Activated naive CD8-positive, alpha-beta T cell treated with anti-CD3 and anti-CD28 coated beads, Interleukin-2, amount 50 U/mL, for 24 hours (primary cell): ENCODE data around the gene LMNTD2.
A peak's percentile ranks its signal among the peaks of the same experiment; 100 is the strongest.

Source experiments
- ATAC-seq: fragments of 150-1000 bp; cut with Tn5 transposase; one replicate; pipeline ENCODE4 v1.10.0; 2021
- DNase-seq: peaks from one replicate; pipeline ENCODE4 v3.0.0; 2021
- H3K27ac Mint-ChIP-seq: one replicate; pipeline ENCODE4 v1.8.0; 2021; ENCODE audit warnings: mild to moderate bottlenecking, mixed read lengths
- H3K27me3 Mint-ChIP-seq: one replicate; pipeline ENCODE4 v1.8.0; 2021; ENCODE audit warnings: mixed read lengths
- H3K36me3 Mint-ChIP-seq: one replicate; pipeline ENCODE4 v1.8.0; 2021; ENCODE audit warnings: low read depth, mixed read lengths
- H3K4me1 Mint-ChIP-seq: one replicate; pipeline ENCODE4 v1.8.0; 2021; ENCODE audit warnings: mixed read lengths
- H3K4me3 Mint-ChIP-seq: one replicate; pipeline ENCODE4 v1.8.0; 2021; ENCODE audit warnings: mild to moderate bottlenecking, moderate library complexity, mixed read lengths
- H3K9me3 Mint-ChIP-seq: one replicate; pipeline ENCODE4 v1.8.0; 2021; ENCODE audit warnings: mixed read lengths

LMNTD2 gene

GRCh38 chr11:508956-509355 is 51.6 kb downstream of the LMNTD2 start:
- H3K4me1 Mint-ChIP-seq, result peaks cover 29% of the 10 kb centered on the region
- H3K27me3 Mint-ChIP-seq, result no peaks in the 10 kb centered on the region
- DNase-seq (no peak), ATAC-seq (no peak)
- H3K36me3 Mint-ChIP-seq, result peaks cover 28% of the 10 kb centered on the region
- peak overlapping the region; percentile 14 for H3K4me3 Mint-ChIP-seq
- no peaks in the 10 kb centered on the region for H3K9me3 Mint-ChIP-seq
- H3K27ac Mint-ChIP-seq, result no peak overlapping the region

- H3K27ac Mint-ChIP-seq, result no peak overlapping the region
- no peak for DNase-seq
- peak overlapping the region; percentile 97 for H3K4me3 Mint-ChIP-seq
- peaks cover 28% of the 10 kb centered on the region for H3K36me3 Mint-ChIP-seq
- no peaks in the 10 kb centered on the region for H3K27me3 Mint-ChIP-seq
- peaks cover 36% of the 10 kb centered on the region for H3K4me1 Mint-ChIP-seq
- no peak for ATAC-seq
- no peaks in the 10 kb centered on the region for H3K9me3 Mint-ChIP-seq
Observed at GRCh38 chr11:507727-508515, 52.6 kb downstream of the LMNTD2 start.

- peaks cover 26% of the 10 kb centered on the region for H3K36me3 Mint-ChIP-seq
- ATAC-seq (peak; percentile 70), DNase-seq (peak; percentile 100)
- no peaks in the 10 kb centered on the region for H3K9me3 Mint-ChIP-seq
- peak within 1 kb of the TSS; percentile 97 for H3K4me3 Mint-ChIP-seq
- peaks cover 38% of the 10 kb centered on the region for H3K4me1 Mint-ChIP-seq
- H3K27ac Mint-ChIP-seq, result peak within 1 kb of the TSS; percentile 100
- no peaks in the 10 kb centered on the region for H3K27me3 Mint-ChIP-seq
Observed at GRCh38 chr11:506995-507726, 53.4 kb downstream of the LMNTD2 start, which contains the start of gene RNH1. Gene RNH1, minus strand, starts transcription at chr11:507242. Its CDS starts 5,080 bp downstream, at chr11:502162.

- peak; percentile 83 for ATAC-seq
- Mint-ChIP-seq H3K4me1 (peaks cover 38% of the 10 kb centered on the region), H3K4me3 (peak overlapping the region; percentile 97), H3K27me3 (no peaks in the 10 kb centered on the region), H3K27ac (peak overlapping the region; percentile 100), H3K9me3 (no peaks in the 10 kb centered on the region), H3K36me3 (peaks cover 23% of the 10 kb centered on the region)
- peak; percentile 99 for DNase-seq
Observed at GRCh38 chr11:506238-506994, 54.1 kb downstream of the LMNTD2 start.

- Mint-ChIP-seq H3K27ac (peak overlapping the region; percentile 100), H3K27me3 (no peaks in the 10 kb centered on the region)
- no peak for DNase-seq
Observed at GRCh38 chr11:504994-505344, 55.6 kb downstream of the LMNTD2 start.

More at GRCh38 chr11:504994-505344, 55.6 kb downstream of the LMNTD2 start:
- Mint-ChIP-seq H3K36me3 (peaks cover 23% of the 10 kb centered on the region), H3K4me3 (peak overlapping the region; percentile 97), H3K9me3 (no peaks in the 10 kb centered on the region), H3K4me1 (peaks cover 41% of the 10 kb centered on the region)
- ATAC-seq, result no peak
